ENCODE measurements around the gene FUT1.
A peak's percentile ranks its signal among the peaks of the same experiment; 100 is the strongest.

The FUT1 gene

DNA sequence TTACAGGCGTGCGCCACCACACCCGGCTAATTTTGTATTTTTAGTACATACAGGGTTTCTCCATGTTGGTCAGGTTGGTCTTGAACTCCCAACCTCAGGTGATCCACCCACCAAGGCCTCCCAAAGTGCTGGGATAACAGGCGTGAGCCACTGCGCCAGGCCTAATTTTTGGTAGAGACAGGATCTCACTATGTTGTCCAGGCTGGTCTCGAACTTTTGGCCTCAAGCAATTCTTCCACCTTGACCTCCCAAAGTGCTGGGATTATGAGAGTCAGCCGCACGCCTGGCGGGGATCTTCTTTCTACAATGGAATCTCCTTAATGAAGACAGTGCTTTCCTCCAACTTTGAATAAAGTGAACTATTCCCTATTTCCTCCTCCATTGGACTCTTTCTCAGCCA, 17.8 kb downstream of the FUT1 start:
- TF ChIP-seq, protein P1, sequence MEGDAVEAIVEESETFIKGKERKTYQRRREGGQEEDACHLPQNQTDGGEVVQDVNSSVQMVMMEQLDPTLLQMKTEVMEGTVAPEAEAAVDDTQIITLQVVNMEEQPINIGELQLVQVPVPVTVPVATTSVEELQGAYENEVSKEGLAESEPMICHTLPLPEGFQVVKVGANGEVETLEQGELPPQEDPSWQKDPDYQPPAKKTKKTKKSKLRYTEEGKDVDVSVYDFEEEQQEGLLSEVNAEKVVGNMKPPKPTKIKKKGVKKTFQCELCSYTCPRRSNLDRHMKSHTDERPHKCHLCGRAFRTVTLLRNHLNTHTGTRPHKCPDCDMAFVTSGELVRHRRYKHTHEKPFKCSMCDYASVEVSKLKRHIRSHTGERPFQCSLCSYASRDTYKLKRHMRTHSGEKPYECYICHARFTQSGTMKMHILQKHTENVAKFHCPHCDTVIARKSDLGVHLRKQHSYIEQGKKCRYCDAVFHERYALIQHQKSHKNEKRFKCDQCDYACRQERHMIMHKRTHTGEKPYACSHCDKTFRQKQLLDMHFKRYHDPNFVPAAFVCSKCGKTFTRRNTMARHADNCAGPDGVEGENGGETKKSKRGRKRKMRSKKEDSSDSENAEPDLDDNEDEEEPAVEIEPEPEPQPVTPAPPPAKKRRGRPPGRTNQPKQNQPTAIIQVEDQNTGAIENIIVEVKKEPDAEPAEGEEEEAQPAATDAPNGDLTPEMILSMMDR (conservative IDR thresholded peaks at IDR 0.05; ENCODE audit: control insufficient read depth, insufficient read depth, low read depth, low read length), result no peak
- no peak for DNase-seq (ENCODE audit: low read depth)
- H3K4me3 ChIP-seq (ENCODE audit: control insufficient read depth, low read depth, low read length), result no peak overlapping the region

DNA sequence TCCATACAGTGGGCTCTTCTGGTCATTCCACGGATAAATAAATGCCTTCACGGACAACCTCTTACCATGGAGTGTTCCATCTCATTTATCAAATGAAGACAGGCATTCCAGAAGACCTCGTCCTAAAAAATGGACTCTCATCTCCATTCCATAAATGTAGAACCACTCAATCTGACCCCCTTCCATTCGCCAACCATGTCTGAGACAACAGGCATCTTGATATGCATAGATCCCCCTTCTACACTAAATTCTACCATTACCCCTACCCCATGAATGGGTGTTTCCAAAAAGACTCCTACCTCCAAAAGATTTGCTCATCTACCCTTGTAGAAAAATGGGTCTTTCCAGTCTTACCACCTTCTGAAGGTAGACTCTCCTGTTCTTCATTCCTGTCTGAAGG, 21.0 kb downstream of the FUT1 start:
- no peak for DNase-seq (ENCODE audit: low read depth)
- TF ChIP-seq, protein P1 (conservative IDR thresholded peaks at IDR 0.05; ENCODE audit: control insufficient read depth, insufficient read depth, low read depth, low read length), result no peak
- H3K4me3 ChIP-seq (ENCODE audit: control insufficient read depth, low read depth, low read length), result no peak overlapping the region

DNA sequence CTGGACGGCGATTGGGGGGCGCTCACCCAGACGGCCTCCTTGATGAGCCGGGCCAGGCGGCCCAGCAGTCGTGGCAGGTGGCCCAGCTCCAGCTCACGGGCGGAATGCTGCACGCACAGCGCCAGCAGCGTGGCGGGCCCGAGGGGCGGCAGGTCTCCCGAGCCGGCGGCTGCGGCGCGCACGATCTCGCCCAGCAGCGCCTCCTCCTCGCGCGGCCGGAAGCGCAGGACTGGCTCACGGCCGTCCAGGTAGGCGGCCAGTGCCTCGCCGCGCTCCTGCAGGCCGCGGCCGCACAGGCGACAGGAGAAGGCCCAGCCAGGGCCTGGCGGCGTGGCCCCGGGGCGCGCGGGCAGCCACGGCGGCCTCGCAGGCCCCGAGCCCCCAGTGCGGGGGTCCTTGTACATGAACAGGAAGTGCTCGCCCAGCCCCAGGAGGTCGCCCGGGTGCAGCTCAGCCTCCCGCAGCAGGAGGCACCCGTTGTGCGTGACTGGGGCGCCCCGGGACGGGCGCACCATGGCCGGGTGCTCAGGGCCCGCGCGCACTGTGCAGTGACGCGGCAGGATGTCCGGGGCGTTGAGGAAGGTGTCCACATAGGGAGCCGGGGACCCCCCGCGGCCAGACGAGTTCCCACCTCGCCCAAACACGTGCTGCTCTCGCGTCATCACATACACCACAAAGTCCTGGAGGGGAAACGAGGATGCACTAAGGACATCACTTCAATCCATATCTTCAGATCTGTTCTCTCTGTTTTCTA, 23.4 kb downstream of the FUT1 start:
- TF ChIP-seq, protein P1 (conservative IDR thresholded peaks at IDR 0.05; ENCODE audit: control insufficient read depth, insufficient read depth, low read depth, low read length), result no peak
- peak; percentile 48 for DNase-seq (ENCODE audit: low read depth)
- H3K4me3 ChIP-seq (ENCODE audit: control insufficient read depth, low read depth, low read length), result peak overlapping the region; percentile 24

DNA sequence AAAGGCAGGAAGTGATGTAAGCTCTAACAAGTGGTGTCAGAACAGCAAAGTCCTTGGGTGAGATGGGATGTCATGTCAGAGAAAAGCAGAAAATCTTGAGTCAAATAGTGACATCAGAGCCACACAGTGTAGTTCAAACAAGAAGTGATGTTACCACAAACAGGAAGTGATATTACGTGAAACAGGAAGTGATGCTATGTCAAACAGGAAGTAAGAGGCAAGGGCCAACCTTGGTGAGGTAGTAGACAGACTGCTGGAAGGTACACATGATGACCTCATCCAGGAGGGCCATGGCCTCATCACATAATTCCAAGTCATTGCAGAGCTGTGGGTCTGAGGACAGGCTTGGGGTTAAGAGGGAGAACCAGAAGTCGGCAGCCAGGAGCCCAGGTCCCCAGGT, 25.9 kb downstream of the FUT1 start:
- TF ChIP-seq, protein P1 (conservative IDR thresholded peaks at IDR 0.05; ENCODE audit: control insufficient read depth, insufficient read depth, low read depth, low read length), result no peak
- DNase-seq (ENCODE audit: low read depth), result no peak
- H3K4me3 ChIP-seq (ENCODE audit: control insufficient read depth, low read depth, low read length), result no peak overlapping the region

DNA sequence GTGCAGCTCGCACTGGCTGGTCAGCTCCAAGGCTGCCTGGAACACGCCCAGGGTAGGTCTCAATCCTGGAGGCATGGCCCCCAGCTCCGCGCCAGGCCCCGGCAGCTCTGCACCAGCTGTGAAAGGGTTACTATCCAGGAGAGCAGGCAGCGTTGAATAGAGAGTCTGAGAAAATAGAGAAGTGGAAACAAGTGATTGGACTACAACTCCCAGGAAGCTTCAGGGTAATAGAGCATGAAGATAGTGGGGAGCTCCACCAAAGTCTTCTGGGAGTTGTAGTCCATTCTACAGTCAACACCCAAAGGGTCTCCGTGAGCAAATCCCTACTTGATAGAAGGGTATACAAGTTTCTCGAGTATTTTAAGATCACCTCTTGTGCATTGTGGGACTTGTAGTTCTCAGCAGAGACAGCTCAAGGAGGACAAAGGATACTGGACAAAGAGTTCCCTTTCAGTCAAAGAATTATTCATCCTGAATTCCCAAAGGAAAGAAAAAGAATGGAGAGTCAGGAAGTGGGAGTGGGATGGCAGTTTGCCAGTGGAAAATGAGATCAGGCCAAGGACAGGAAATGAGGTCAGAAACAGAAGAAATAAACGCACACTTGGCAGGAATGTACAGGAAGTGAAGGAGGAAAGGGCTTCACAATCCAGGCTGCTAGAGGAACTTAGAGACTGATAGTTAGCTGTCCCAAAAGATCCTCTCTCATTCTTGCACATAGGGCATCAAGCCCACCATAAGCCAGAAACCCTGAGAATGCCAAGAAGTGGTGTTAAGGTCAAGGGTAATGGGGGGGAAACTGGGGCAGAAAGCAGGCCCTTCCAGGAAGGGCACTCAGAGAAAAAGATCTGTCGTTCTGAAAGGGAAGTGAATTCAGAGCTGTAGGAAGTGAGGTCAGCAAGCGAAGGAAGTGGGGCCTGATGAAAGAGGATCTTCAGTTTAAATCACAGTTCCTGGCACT, 27.4 kb downstream of the FUT1 start:
- TF ChIP-seq, protein P1 (conservative IDR thresholded peaks at IDR 0.05; ENCODE audit: control insufficient read depth, insufficient read depth, low read depth, low read length), result no peak
- peak; percentile 97 for DNase-seq (ENCODE audit: low read depth)
- H3K4me3 ChIP-seq (ENCODE audit: control insufficient read depth, low read depth, low read length), result no peak overlapping the region

DNA sequence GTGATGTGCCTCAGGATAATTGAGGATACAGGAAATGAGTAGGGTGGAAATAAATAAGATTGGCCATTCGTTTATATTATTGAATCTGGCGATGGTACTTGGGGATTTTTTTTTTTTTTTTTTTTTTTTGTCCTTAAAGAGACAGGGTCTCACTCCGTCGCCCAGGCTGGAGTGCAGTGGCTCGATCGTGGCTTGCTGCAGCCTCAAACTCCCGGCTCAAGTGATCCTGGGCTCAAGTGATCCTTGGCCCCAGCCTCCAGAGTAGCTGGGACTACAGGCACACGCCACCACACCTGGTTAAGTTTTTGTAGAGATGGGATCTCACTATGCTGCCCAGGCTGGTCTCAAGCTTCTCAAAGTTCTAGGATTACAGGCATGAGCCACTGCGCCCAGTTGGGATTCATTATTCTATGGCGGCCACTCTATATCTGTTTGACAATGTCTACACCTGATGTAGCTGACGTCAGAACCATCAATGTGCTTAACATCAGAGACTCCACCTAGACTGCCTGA, 30.2 kb downstream of the FUT1 start:
- no peak overlapping the region for H3K4me3 ChIP-seq (ENCODE audit: control insufficient read depth, low read depth, low read length)
- no peak for DNase-seq (ENCODE audit: low read depth)
- TF ChIP-seq, protein P1 (conservative IDR thresholded peaks at IDR 0.05; ENCODE audit: control insufficient read depth, insufficient read depth, low read depth, low read length), result no peak
